HEK293 (cell line): ENCODE data around the gene KCNK1.

Experiments
- CTCF ChIA-PET: fragments of 350-600 bp; formaldehyde crosslinking; extraction: SDS; loops from one replicate; lab custom pipeline; 2021; ENCODE audit warnings: antibody characterized with exemption; lab: Yijun Ruan, JAX
- POLR2A ChIA-PET: fragments of 300-600 bp; formaldehyde crosslinking; extraction: SDS; loops from one replicate; lab custom pipeline; 2020; ENCODE audit warnings: antibody characterized with exemption, inconsistent platforms; lab: Yijun Ruan, JAX
- H3K27ac ChIP-seq: fragments of 200-500 bp; sonication (Bioruptor generic); 2 replicates; pipeline ENCODE4 v1.5.1; 2014; ENCODE audit warnings: low read depth, low read length, control low read depth, inconsistent platforms; ENCODE audit errors: extremely low read depth
- H3K36me3 ChIP-seq, 2 experiments: fragments of 200-500 bp in 1 of 2; sonication (Bioruptor generic) in 1 of 2; 1 replicate in 1 of 2; 2 replicates in 1 of 2; pipeline ENCODE4 v1.5.1; 2014 to 2017; ENCODE audit warnings: inconsistent platforms in 2 of 2, low read length in 2 of 2; ENCODE audit not compliant: control insufficient read depth in 2 of 2, insufficient read depth in 1 of 2
- H3K4me1 ChIP-seq: fragments of 200-500 bp; sonication (Bioruptor generic); 2 replicates; pipeline ENCODE4 v1.5.1; 2014; ENCODE audit warnings: mild to moderate bottlenecking, low read length, inconsistent platforms; ENCODE audit not compliant: control insufficient read depth, insufficient read depth
- H3K4me3 ChIP-seq: 2 replicates; pipeline ENCODE4 v1.5.1; 2011; ENCODE audit warnings: low read depth, mild to moderate bottlenecking, control low read depth, low read length, moderate library complexity
- H3K9me3 ChIP-seq: fragments of 200-500 bp; sonication (Bioruptor generic); 2 replicates; pipeline ENCODE4 v1.5.1; 2014; ENCODE audit warnings: low read depth, low read length, inconsistent platforms; ENCODE audit not compliant: control insufficient read depth, insufficient read depth
- BCL11A ChIP-seq: fragments of 450-650 bp; formaldehyde crosslinking; IDR thresholded peaks from 2 replicates; pipeline ENCODE4 v1.5.1; 2016; ENCODE audit warnings: low read depth, missing biosample characterization, missing genetic modification characterization
- BCL11B ChIP-seq: fragments of 450-650 bp; formaldehyde crosslinking; IDR thresholded peaks from 2 replicates; pipeline ENCODE4 v1.5.1; 2016; ENCODE audit warnings: low read depth, missing biosample characterization, missing genetic modification characterization
- EGR2 ChIP-seq: fragments of 450-650 bp; formaldehyde crosslinking; IDR thresholded peaks from 2 replicates; pipeline ENCODE4 v1.5.1; 2016; ENCODE audit warnings: low read depth, missing biosample characterization, missing genetic modification characterization
- KLF1 ChIP-seq: fragments of 450-650 bp; formaldehyde crosslinking; IDR thresholded peaks from 2 replicates; pipeline ENCODE4 v1.5.1; 2016; ENCODE audit warnings: missing biosample characterization, missing genetic modification characterization
- OSR2 ChIP-seq: fragments of 450-650 bp; formaldehyde crosslinking; IDR thresholded peaks from 2 replicates; pipeline ENCODE4 v1.5.1; 2016; ENCODE audit warnings: missing biosample characterization, missing genetic modification characterization
- PRDM1 ChIP-seq: fragments of 450-650 bp; formaldehyde crosslinking; IDR thresholded peaks from 2 replicates; pipeline ENCODE4; 2016; ENCODE audit warnings: missing biosample characterization, missing genetic modification characterization
- SALL2 ChIP-seq: fragments of 450-650 bp; formaldehyde crosslinking; IDR thresholded peaks from 2 replicates; pipeline ENCODE4 v1.5.0; 2017; ENCODE audit warnings: missing biosample characterization, mild to moderate bottlenecking, missing genetic modification characterization, borderline replicate concordance
- SCRT1 ChIP-seq: fragments of 450-650 bp; formaldehyde crosslinking; IDR thresholded peaks from 2 replicates; pipeline ENCODE4 v1.5.1; 2016; ENCODE audit warnings: missing biosample characterization, missing genetic modification characterization, borderline replicate concordance
- SP7 ChIP-seq: fragments of 450-650 bp; formaldehyde crosslinking; IDR thresholded peaks from 2 replicates; pipeline ENCODE4 v1.5.1; 2016; ENCODE audit warnings: missing biosample characterization, missing genetic modification characterization
- TSHZ1 ChIP-seq: fragments of 450-650 bp; formaldehyde crosslinking; IDR thresholded peaks from 2 replicates; pipeline ENCODE4 v1.5.1; 2016; ENCODE audit warnings: missing biosample characterization, missing genetic modification characterization, borderline replicate concordance
- ZFP41 ChIP-seq: fragments of 450-650 bp; formaldehyde crosslinking; IDR thresholded peaks from 2 replicates; pipeline ENCODE4 v1.5.1; 2016; ENCODE audit warnings: missing biosample characterization, missing genetic modification characterization, borderline replicate concordance
- ZIC2 ChIP-seq: fragments of 450-650 bp; formaldehyde crosslinking; IDR thresholded peaks from 2 replicates; pipeline ENCODE4 v1.5.1; 2016; ENCODE audit warnings: missing biosample characterization, missing genetic modification characterization
- ZNF10 ChIP-seq: fragments of 450-650 bp; formaldehyde crosslinking; IDR thresholded peaks from 2 replicates; pipeline ENCODE4 v1.5.1; 2017; ENCODE audit warnings: missing biosample characterization, missing genetic modification characterization
- ZNF138 ChIP-seq: fragments of 450-650 bp; formaldehyde crosslinking; IDR thresholded peaks from 2 replicates; pipeline ENCODE4 v1.5.1; 2016; ENCODE audit warnings: missing biosample characterization, missing genetic modification characterization, borderline replicate concordance
- ZNF146 ChIP-seq: fragments of 450-650 bp; formaldehyde crosslinking; IDR thresholded peaks from 2 replicates; pipeline ENCODE4 v1.5.1; 2016; ENCODE audit warnings: missing biosample characterization, missing genetic modification characterization
- ZNF155 ChIP-seq: fragments of 450-650 bp; formaldehyde crosslinking; IDR thresholded peaks from 2 replicates; pipeline ENCODE4 v1.5.1; 2016; ENCODE audit warnings: missing biosample characterization, missing genetic modification characterization
- ZNF16 ChIP-seq: fragments of 450-650 bp; formaldehyde crosslinking; IDR thresholded peaks from 2 replicates; pipeline ENCODE4 v1.5.1; 2016; ENCODE audit warnings: low read depth, missing biosample characterization, missing genetic modification characterization
- ZNF174 ChIP-seq: fragments of 450-650 bp; formaldehyde crosslinking; IDR thresholded peaks from 2 replicates; pipeline ENCODE4 v1.5.0; 2017; ENCODE audit warnings: missing biosample characterization, mild to moderate bottlenecking, missing genetic modification characterization
- ZNF324 ChIP-seq: fragments of 450-650 bp; formaldehyde crosslinking; IDR thresholded peaks from 2 replicates; pipeline ENCODE4 v1.5.1; 2016; ENCODE audit warnings: missing biosample characterization, missing genetic modification characterization
- ZNF394 ChIP-seq: fragments of 450-650 bp; formaldehyde crosslinking; IDR thresholded peaks from 2 replicates; pipeline ENCODE4 v1.5.1; 2016; ENCODE audit warnings: missing biosample characterization, missing genetic modification characterization, mild to moderate bottlenecking, moderate library complexity, borderline replicate concordance
- ZNF416 ChIP-seq: fragments of 450-650 bp; formaldehyde crosslinking; IDR thresholded peaks from 2 replicates; pipeline ENCODE4 v1.5.1; 2016; ENCODE audit warnings: missing biosample characterization, missing genetic modification characterization
- ZNF433 ChIP-seq: fragments of 450-650 bp; formaldehyde crosslinking; IDR thresholded peaks from 2 replicates; pipeline ENCODE4 v1.5.1; 2016; ENCODE audit warnings: missing biosample characterization, missing genetic modification characterization, low read depth
- ZNF571 ChIP-seq: fragments of 450-650 bp; formaldehyde crosslinking; IDR thresholded peaks from 2 replicates; pipeline ENCODE4 v1.5.0; 2017; ENCODE audit warnings: missing biosample characterization, missing genetic modification characterization
- ZNF621 ChIP-seq: fragments of 450-650 bp; formaldehyde crosslinking; IDR thresholded peaks from 2 replicates; pipeline ENCODE4 v1.5.1; 2017; ENCODE audit warnings: missing biosample characterization, missing genetic modification characterization
- ZNF623 ChIP-seq: fragments of 450-650 bp; formaldehyde crosslinking; IDR thresholded peaks from 2 replicates; pipeline ENCODE4 v1.5.1; 2016; ENCODE audit warnings: missing biosample characterization, missing genetic modification characterization
- ZNF626 ChIP-seq: fragments of 450-650 bp; sonication (Bioruptor Pico); formaldehyde crosslinking; IDR thresholded peaks from 2 replicates; pipeline ENCODE4 v1.5.1; 2018; ENCODE audit warnings: missing biosample characterization, missing genetic modification characterization, inconsistent platforms
- ZNF660 ChIP-seq: fragments of 450-650 bp; IDR thresholded peaks from 2 replicates; pipeline ENCODE4 v1.5.1; 2018; ENCODE audit warnings: missing biosample characterization, mild to moderate bottlenecking, missing genetic modification characterization
- ZNF664 ChIP-seq: fragments of 450-650 bp; formaldehyde crosslinking; IDR thresholded peaks from 2 replicates; pipeline ENCODE4 v1.5.1; 2016; ENCODE audit warnings: missing biosample characterization, missing genetic modification characterization
- ZNF837 ChIP-seq: fragments of 450-650 bp; formaldehyde crosslinking; IDR thresholded peaks from 2 replicates; pipeline ENCODE4 v1.5.1; 2016; ENCODE audit warnings: missing biosample characterization, missing genetic modification characterization
- TF ChIP-seq, protein P1 (sequence below): fragments of 450-650 bp; formaldehyde crosslinking; IDR thresholded peaks from 2 replicates; pipeline ENCODE4 v1.5.1; 2016; ENCODE audit warnings: missing biosample characterization, missing genetic modification characterization
- TF ChIP-seq, protein P2 (sequence below): fragments of 450-650 bp; formaldehyde crosslinking; IDR thresholded peaks from 2 replicates; pipeline ENCODE4 v1.5.1; 2016; ENCODE audit warnings: missing biosample characterization, missing genetic modification characterization

KCNK1 gene

GRCh38 chr1:233652526-233652925 is 38.6 kb downstream of the KCNK1 start:
- Histone ChIP-seq H3K36me3 (peaks cover 0 to 2% of the 10 kb centered on the region in 2 experiments; a peak in 1 of 3 replicates), H3K4me1 (peaks cover 20% of the 10 kb centered on the region), H3K4me3 (no peak overlapping the region), H3K9me3 (no peaks in the 10 kb centered on the region), H3K27ac (no peak overlapping the region)
- ChIA-PET CTCF (no interaction called here), POLR2A (no interaction called here)
- no peak for TF ChIP-seq ZNF138 (tag by site-specific recombination)
- no peak for TF ChIP-seq ZNF623 (tag by site-specific recombination)
- no peak for TF ChIP-seq KLF1
- TF ChIP-seq ZNF837 = no peak
- no peak for TF ChIP-seq ZNF626 (tag by site-specific recombination)
- TF ChIP-seq ZFP41 (tag by site-specific recombination) = no peak
- TF ChIP-seq ZNF571 (tag by site-specific recombination) = no peak
- no peak for TF ChIP-seq ZNF433 (tag by site-specific recombination)
- no peak for TF ChIP-seq TSHZ1 (tag by site-specific recombination)
- TF ChIP-seq SP7 (tag by site-specific recombination) = no peak
- no peak for TF ChIP-seq ZNF146 (tag by site-specific recombination)
- no peak for TF ChIP-seq ZNF155 (tag by site-specific recombination)
- no peak for TF ChIP-seq BCL11A (tag by site-specific recombination)
- no peak for TF ChIP-seq BCL11B
- TF ChIP-seq, protein P1, sequence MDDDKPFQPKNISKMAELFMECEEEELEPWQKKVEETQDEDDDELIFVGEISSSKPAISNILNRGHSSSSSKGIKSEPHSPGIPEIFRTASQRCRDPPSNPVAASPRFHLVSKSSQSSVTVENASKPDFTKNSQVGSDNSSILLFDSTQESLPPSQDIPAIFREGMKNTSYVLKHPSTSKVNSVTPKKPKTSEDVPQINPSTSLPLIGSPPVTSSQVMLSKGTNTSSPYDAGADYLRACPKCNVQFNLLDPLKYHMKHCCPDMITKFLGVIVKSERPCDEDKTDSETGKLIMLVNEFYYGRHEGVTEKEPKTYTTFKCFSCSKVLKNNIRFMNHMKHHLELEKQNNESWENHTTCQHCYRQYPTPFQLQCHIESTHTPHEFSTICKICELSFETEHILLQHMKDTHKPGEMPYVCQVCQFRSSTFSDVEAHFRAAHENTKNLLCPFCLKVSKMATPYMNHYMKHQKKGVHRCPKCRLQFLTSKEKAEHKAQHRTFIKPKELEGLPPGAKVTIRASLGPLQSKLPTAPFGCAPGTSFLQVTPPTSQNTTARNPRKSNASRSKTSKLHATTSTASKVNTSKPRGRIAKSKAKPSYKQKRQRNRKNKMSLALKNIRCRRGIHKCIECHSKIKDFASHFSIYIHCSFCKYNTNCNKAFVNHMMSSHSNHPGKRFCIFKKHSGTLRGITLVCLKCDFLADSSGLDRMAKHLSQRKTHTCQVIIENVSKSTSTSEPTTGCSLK = no peak
- no peak for TF ChIP-seq ZNF621
- no peak for TF ChIP-seq ZNF10 (tag by site-specific recombination)
- TF ChIP-seq OSR2 (tag by site-specific recombination) = no peak
- TF ChIP-seq ZNF664 = no peak
- no peak for TF ChIP-seq ZNF16 (tag by site-specific recombination)

- Histone ChIP-seq H3K27ac (no peak overlapping the region), H3K36me3 (peaks cover 0 to 2% of the 10 kb centered on the region in 2 experiments; a peak in 1 of 3 replicates), H3K4me3 (no peak overlapping the region), H3K4me1 (peaks cover 20% of the 10 kb centered on the region), H3K9me3 (no peaks in the 10 kb centered on the region)
- POLR2A ChIA-PET = no interaction called here
- CTCF ChIA-PET = interaction anchor here (0.5 to 0.7 kb wide), 2 partner anchors 20 to 146 kb away, joined by 3 read pairs; no protein-coding TSS in a partner anchor
- no peak for TF ChIP-seq ZNF394 (tag by site-specific recombination)
- no peak for TF ChIP-seq ZNF416 (tag by site-specific recombination)
- TF ChIP-seq PRDM1 (tag by site-specific recombination) = no peak
- TF ChIP-seq, protein P2, sequence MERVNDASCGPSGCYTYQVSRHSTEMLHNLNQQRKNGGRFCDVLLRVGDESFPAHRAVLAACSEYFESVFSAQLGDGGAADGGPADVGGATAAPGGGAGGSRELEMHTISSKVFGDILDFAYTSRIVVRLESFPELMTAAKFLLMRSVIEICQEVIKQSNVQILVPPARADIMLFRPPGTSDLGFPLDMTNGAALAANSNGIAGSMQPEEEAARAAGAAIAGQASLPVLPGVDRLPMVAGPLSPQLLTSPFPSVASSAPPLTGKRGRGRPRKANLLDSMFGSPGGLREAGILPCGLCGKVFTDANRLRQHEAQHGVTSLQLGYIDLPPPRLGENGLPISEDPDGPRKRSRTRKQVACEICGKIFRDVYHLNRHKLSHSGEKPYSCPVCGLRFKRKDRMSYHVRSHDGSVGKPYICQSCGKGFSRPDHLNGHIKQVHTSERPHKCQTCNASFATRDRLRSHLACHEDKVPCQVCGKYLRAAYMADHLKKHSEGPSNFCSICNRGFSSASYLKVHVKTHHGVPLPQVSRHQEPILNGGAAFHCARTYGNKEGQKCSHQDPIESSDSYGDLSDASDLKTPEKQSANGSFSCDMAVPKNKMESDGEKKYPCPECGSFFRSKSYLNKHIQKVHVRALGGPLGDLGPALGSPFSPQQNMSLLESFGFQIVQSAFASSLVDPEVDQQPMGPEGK (tag by site-specific recombination) = no peak
- no peak for TF ChIP-seq EGR2 (tag by site-specific recombination)
- TF ChIP-seq ZIC2 (tag by site-specific recombination) = no peak
- peak; percentile 88 for TF ChIP-seq SCRT1 (tag by site-specific recombination)
- TF ChIP-seq SALL2 (tag by site-specific recombination) = no peak
- no peak for TF ChIP-seq ZNF174 (tag by site-specific recombination)
- TF ChIP-seq ZNF324 (tag by site-specific recombination) = no peak
- TF ChIP-seq ZNF660 (tag by site-specific recombination) = no peak
Measured at GRCh38 chr1:233654658-233655280, 40.9 kb downstream of the KCNK1 start.
